OCI-LY1 (cell line): ENCODE data around the gene HDX.

ENCODE experiments used
- CTCF ChIP-seq: fragments of 200-600 bp; sonication (generic), shearing (Covaris generic); IDR thresholded peaks from 2 replicates; pipeline ENCODE4 v1.5.1; 2017; ENCODE audit warnings: mild to moderate bottlenecking, antibody characterized with exemption, low read length, moderate library complexity, mixed read lengths
- EZH2 ChIP-seq: fragments of 200-600 bp; sonication (generic), shearing (Covaris generic); IDR thresholded peaks from 2 replicates; pipeline ENCODE4 v1.8.0; 2017; ENCODE audit warnings: borderline replicate concordance, mixed run types, mild to moderate bottlenecking, antibody characterized with exemption, low read length, moderate library complexity, mixed read lengths

GRCh38 chrX:84501798-84502628, at the start of gene HDX:
- TF ChIP-seq EZH2, result no peak
- TF ChIP-seq CTCF, result no peak
